HG02678 (cell line): ENCODE data around the gene DCAF5.

Experiments used
- ATAC-seq: cut with Tn5 transposase; IDR thresholded peaks from one replicate; pipeline ENCODE4 v1.9.1; 2021; ENCODE audit warnings: mild to moderate bottlenecking, moderate library complexity; ENCODE audit not compliant: unreplicated experiment

Gene DCAF5

GRCh38 chr14:69142101-69142500 is 10.8 kb downstream of the DCAF5 start:
- ATAC-seq, result no peak

- no peak for ATAC-seq
Observed at GRCh38 chr14:69141550-69141949, 11.4 kb downstream of the DCAF5 start.

GRCh38 chr14:69139743-69140142 is 13.2 kb downstream of the DCAF5 start:
- ATAC-seq, result no peak

- no peak for ATAC-seq
Observed at GRCh38 chr14:69137843-69138535, 14.9 kb downstream of the DCAF5 start.

- no peak for ATAC-seq
Observed at GRCh38 chr14:69137416-69137815, 15.5 kb downstream of the DCAF5 start.

- ATAC-seq, result no peak
Observed at GRCh38 chr14:69135133-69135532, 17.8 kb downstream of the DCAF5 start.

- ATAC-seq, result no peak
Observed at GRCh38 chr14:69133206-69134125, 19.5 kb downstream of the DCAF5 start.

- no peak for ATAC-seq
Observed at GRCh38 chr14:69132513-69133181, 20.3 kb downstream of the DCAF5 start.

- ATAC-seq, result no peak
Observed at GRCh38 chr14:69131176-69131575, 21.7 kb downstream of the DCAF5 start.

GRCh38 chr14:69129264-69129880 is 23.5 kb downstream of the DCAF5 start:
- peak; percentile 56 for ATAC-seq

GRCh38 chr14:69118305-69118704 is 34.6 kb downstream of the DCAF5 start:
- ATAC-seq, result no peak

GRCh38 chr14:69117020-69117767 is 35.7 kb downstream of the DCAF5 start:
- ATAC-seq, result no peak

- no peak for ATAC-seq
Observed at GRCh38 chr14:69115407-69116185, 37.3 kb downstream of the DCAF5 start.

- ATAC-seq, result no peak
Observed at GRCh38 chr14:69114763-69115162, 38.2 kb downstream of the DCAF5 start.

- ATAC-seq, result no peak
Observed at GRCh38 chr14:69108358-69108757, 44.6 kb downstream of the DCAF5 start.

- ATAC-seq, result no peak
Observed at GRCh38 chr14:69107407-69108003, 45.4 kb downstream of the DCAF5 start.

GRCh38 chr14:69106451-69106850 is 46.5 kb downstream of the DCAF5 start:
- ATAC-seq, result no peak

- no peak for ATAC-seq
Observed at GRCh38 chr14:69105326-69105725, 47.6 kb downstream of the DCAF5 start.

GRCh38 chr14:69101331-69101826 is 51.5 kb downstream of the DCAF5 start:
- no peak for ATAC-seq
